ENCODE results near the gene SC5D. TPM values are rescaled to one million over a fixed set of nuclear protein-coding genes. Genes with fewer than 3 reads are reported as not detected.

SC5D gene
- total and polyA plus RNA-seq, 2 of the 4 experiments (the other 2 are of a cell fraction): 21.3 to 21.7 TPM

GRCh38 chr11:121300972-121301699 lies 8.6 kb downstream of the SC5D start:
- Histone ChIP-seq H3K79me1 (ENCODE audit: low read depth in 1 of 2, low read length in 2 of 2) (peaks cover 13 to 17% of the 10 kb centered on the region in 2 experiments; a peak in 3 of 4 replicates), H3K14ac (replicated peaks; ENCODE audit: low read depth, low read length) (no peak overlapping the region), H2BK5ac (ENCODE audit: low read depth, low read length, poor library complexity, severe bottlenecking) (no peak overlapping the region), H3K9ac (ENCODE audit: low read depth, low read length) (no peak overlapping the region), H3K4me3 (ENCODE audit: insufficient read depth, low read depth, low read length) (no peak overlapping the region), H3K4me2 (ENCODE audit: low read depth, low read length) (no peak overlapping the region), H2AK5ac (ENCODE audit: low read depth, low read length) (no peak overlapping the region), H4K91ac (ENCODE audit: insufficient read depth, low read depth, low read length) (no peak overlapping the region), H3K4ac (ENCODE audit: low read depth, low read length) (no peak overlapping the region), H4K20me1 (ENCODE audit: insufficient read depth, low read length) (no peaks in the 10 kb centered on the region), H2BK15ac (ENCODE audit: low read depth, low read length) (no peak overlapping the region), H2BK20ac (ENCODE audit: low read depth, low read length) (no peak overlapping the region), H3K27ac (ENCODE audit: insufficient read depth, low read length) (no peak overlapping the region), H4K8ac (ENCODE audit: low read depth in 2 of 2, low read length in 2 of 2) (no peak overlapping the region), H3K27me3 (ENCODE audit: control insufficient read depth, insufficient read depth, low read length) (no peaks in the 10 kb centered on the region), H3K18ac (ENCODE audit: low read depth, low read length) (no peak overlapping the region), H4K5ac (ENCODE audit: low read depth, low read length) (no peak overlapping the region), H2AFZ (replicated peaks; ENCODE audit: low read length, poor library complexity) (no peak overlapping the region), H3K23ac (ENCODE audit: low read depth, low read length) (no peak overlapping the region), H3K56ac (ENCODE audit: extremely low read depth, insufficient read depth, low read length) (no peak overlapping the region), H3K9me1 (ENCODE audit: insufficient read depth, low read length) (no peaks in the 10 kb centered on the region; the same call in 1 of the 2 replicates), H3K36me3 (ENCODE audit: control insufficient read depth, insufficient read depth, low read length) (peaks cover 3% of the 10 kb centered on the region), H2BK120ac (ENCODE audit: low read depth, low read length) (no peak overlapping the region), H3K9me3 (ENCODE audit: control insufficient read depth, insufficient read depth, low read length) (no peaks in the 10 kb centered on the region), H3K4me1 (ENCODE audit: control insufficient read depth, insufficient read depth, low read length) (no peaks in the 10 kb centered on the region), H2AK9ac (replicated peaks; ENCODE audit: low read depth, low read length, poor library complexity) (no peak overlapping the region)
- POLR2A ChIA-PET (ENCODE audit: unreplicated experiment): interaction anchor here (0.5 kb wide), 1 partner anchor 834 kb away, joined by 4 read pairs; no protein-coding TSS in a partner anchor
- no CpG with 5 or more reads among the region's 3 CpGs for WGBS, 2 experiments (ENCODE audit: extremely low coverage in 2 of 2, insufficient read length in 1 of 2)
- no peak for ATAC-seq (ENCODE audit: low read depth)
- no TSS peak for BruUV-seq (replicated peaks)
- in situ Hi-C loops (cut with MboI; ENCODE audit: low sequenced_read_pairs): loop anchor here (25.0 kb wide), 2 partner anchors 911 to 1211 kb away; no protein-coding TSS in a partner anchor
- CTCF ChIA-PET: no interaction called here
- TF ChIP-seq MAZ (IDR thresholded peaks at IDR 0.05; ENCODE audit: borderline replicate concordance, low read depth, low read length): no peak
- DNase-seq: no peak
- dilution Hi-C loops (cut with HindIII; ENCODE audit: low sequenced_read_pairs, unreplicated experiment): no loop called here
- intact Hi-C loops (cut with micrococcal nuclease): no loop called here
